Measurements from ENCODE around the gene COPS6.

- TF ChIP-seq, protein P1, sequence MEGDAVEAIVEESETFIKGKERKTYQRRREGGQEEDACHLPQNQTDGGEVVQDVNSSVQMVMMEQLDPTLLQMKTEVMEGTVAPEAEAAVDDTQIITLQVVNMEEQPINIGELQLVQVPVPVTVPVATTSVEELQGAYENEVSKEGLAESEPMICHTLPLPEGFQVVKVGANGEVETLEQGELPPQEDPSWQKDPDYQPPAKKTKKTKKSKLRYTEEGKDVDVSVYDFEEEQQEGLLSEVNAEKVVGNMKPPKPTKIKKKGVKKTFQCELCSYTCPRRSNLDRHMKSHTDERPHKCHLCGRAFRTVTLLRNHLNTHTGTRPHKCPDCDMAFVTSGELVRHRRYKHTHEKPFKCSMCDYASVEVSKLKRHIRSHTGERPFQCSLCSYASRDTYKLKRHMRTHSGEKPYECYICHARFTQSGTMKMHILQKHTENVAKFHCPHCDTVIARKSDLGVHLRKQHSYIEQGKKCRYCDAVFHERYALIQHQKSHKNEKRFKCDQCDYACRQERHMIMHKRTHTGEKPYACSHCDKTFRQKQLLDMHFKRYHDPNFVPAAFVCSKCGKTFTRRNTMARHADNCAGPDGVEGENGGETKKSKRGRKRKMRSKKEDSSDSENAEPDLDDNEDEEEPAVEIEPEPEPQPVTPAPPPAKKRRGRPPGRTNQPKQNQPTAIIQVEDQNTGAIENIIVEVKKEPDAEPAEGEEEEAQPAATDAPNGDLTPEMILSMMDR (IDR thresholded peaks at IDR 0.05; ENCODE audit: low read depth, low read length, poor library complexity, severe bottlenecking) = no peak
- no peak for TF ChIP-seq EZH2phosphoT487 (IDR thresholded peaks at IDR 0.05; ENCODE audit: borderline replicate concordance, low read length)
Measured at GRCh38 chr7:100106633-100107032, 17.9 kb downstream of the COPS6 start.

Data from DOHH2 (cell line).